Adipocyte (in vitro differentiated cells): Measurements from ENCODE around the gene ZDHHC11B.

Source experiments
- DNase-seq: peaks from one replicate; pipeline ENCODE4 v3.0.0-alpha.2; 2015; ENCODE audit warnings: low read depth
- H3K27me3 ChIP-seq: replicated peaks from 2 replicates; pipeline ENCODE4 v1.7.0; 2013; ENCODE audit warnings: mild to moderate bottlenecking, low read length, moderate library complexity; ENCODE audit not compliant: control insufficient read depth, insufficient read depth
- H3K36me3 ChIP-seq: 2 replicates; pipeline ENCODE4 v1.7.0; 2013; ENCODE audit warnings: low read length, mild to moderate bottlenecking, moderate library complexity; ENCODE audit not compliant: control insufficient read depth, insufficient read depth, severe bottlenecking
- H3K4me1 ChIP-seq: 2 replicates; pipeline ENCODE4 v1.7.0; 2013; ENCODE audit warnings: mild to moderate bottlenecking, low read length, moderate library complexity; ENCODE audit not compliant: control insufficient read depth, insufficient read depth
- H3K4me3 ChIP-seq: 2 replicates; pipeline ENCODE4 v1.7.0; 2013; ENCODE audit warnings: mild to moderate bottlenecking, low read length, moderate library complexity
- H3K9ac ChIP-seq: 2 replicates; pipeline ENCODE4 v1.7.0; 2013; ENCODE audit warnings: mild to moderate bottlenecking, low read length, moderate library complexity
- H3K9me3 ChIP-seq: 2 replicates; pipeline ENCODE4 v1.7.0; 2013; ENCODE audit warnings: mild to moderate bottlenecking, low read length, moderate library complexity; ENCODE audit not compliant: control insufficient read depth

Gene ZDHHC11B

DNA sequence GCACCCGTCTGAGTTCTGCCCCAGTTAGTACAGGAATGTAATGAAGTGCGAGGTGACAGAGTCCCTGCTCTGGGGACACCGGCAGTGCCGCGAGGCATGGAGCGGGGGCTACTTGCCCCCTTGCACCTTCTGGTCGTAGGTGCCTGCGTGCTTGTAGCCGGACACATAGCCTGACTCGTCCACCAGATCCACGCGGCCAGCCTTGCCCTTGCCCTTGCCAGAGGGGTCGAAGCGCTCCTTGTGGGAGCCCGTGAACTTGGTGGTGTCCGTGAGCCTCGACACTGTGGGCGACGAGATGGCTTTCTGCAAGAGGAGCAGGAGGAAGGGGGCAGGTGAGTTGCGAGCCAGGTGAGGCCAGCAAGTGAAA lies 119.6 kb downstream of the ZDHHC11B start:
- no peaks in the 10 kb centered on the region for H3K36me3 ChIP-seq
- no peak overlapping the region for H3K4me3 ChIP-seq
- H3K4me1 ChIP-seq = no peaks in the 10 kb centered on the region
- H3K27me3 ChIP-seq = no peaks in the 10 kb centered on the region
- H3K9ac ChIP-seq = no peak overlapping the region
- no peaks in the 10 kb centered on the region for H3K9me3 ChIP-seq
- no peak for DNase-seq

DNA sequence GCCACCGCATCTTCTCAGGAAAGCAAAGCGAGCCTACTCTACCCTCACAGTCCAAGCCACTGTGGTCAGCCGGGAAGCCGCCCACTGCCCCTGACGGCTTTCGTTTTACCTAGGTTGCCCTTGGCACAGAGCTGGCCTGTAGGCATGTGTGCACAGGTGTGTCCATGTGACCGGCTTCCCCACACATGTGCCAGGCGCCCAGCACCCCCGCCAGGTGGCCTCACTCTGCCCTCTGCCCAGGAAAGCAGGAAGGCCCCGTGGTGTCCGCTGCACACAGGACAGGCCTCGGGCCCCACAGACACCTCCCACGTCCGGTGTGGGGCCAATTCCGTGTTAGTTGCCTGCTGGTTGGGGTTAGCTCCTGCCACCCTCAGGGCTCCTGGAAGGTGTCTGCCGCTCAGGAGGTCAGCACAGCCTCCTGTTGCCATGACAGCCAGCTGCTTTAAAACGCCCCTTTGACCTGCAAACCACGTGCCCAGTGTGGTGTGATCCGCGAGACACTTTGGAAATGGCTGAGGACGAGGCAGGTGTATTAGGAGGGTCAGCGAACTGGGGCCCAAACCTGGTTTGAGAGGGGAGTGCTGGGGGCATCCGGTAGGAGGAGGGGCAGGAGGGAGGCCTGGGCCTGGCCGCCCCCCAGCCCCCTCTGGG lies 120.1 kb downstream of the ZDHHC11B start:
- H3K36me3 ChIP-seq = no peaks in the 10 kb centered on the region
- H3K9me3 ChIP-seq = no peaks in the 10 kb centered on the region
- no peaks in the 10 kb centered on the region for H3K27me3 ChIP-seq
- H3K4me1 ChIP-seq = no peaks in the 10 kb centered on the region
- H3K9ac ChIP-seq = no peak overlapping the region
- H3K4me3 ChIP-seq = no peak overlapping the region
- no peak for DNase-seq

- Histone ChIP-seq H3K4me1 (no peaks in the 10 kb centered on the region), H3K9ac (no peak overlapping the region), H3K36me3 (no peaks in the 10 kb centered on the region), H3K27me3 (no peaks in the 10 kb centered on the region), H3K9me3 (no peaks in the 10 kb centered on the region), H3K4me3 (no peak overlapping the region)
- no peak for DNase-seq
These were observed 120.8 kb downstream of the ZDHHC11B start for GRCh38 chr5:663436-664342.

GRCh38 chr5:662751-663435 lies 121.6 kb downstream of the ZDHHC11B start:
- Histone ChIP-seq H3K4me1 (no peaks in the 10 kb centered on the region), H3K36me3 (peaks cover 4% of the 10 kb centered on the region), H3K4me3 (no peak overlapping the region), H3K27me3 (no peaks in the 10 kb centered on the region), H3K9ac (no peak overlapping the region), H3K9me3 (no peaks in the 10 kb centered on the region)
- no peak for DNase-seq

DNA sequence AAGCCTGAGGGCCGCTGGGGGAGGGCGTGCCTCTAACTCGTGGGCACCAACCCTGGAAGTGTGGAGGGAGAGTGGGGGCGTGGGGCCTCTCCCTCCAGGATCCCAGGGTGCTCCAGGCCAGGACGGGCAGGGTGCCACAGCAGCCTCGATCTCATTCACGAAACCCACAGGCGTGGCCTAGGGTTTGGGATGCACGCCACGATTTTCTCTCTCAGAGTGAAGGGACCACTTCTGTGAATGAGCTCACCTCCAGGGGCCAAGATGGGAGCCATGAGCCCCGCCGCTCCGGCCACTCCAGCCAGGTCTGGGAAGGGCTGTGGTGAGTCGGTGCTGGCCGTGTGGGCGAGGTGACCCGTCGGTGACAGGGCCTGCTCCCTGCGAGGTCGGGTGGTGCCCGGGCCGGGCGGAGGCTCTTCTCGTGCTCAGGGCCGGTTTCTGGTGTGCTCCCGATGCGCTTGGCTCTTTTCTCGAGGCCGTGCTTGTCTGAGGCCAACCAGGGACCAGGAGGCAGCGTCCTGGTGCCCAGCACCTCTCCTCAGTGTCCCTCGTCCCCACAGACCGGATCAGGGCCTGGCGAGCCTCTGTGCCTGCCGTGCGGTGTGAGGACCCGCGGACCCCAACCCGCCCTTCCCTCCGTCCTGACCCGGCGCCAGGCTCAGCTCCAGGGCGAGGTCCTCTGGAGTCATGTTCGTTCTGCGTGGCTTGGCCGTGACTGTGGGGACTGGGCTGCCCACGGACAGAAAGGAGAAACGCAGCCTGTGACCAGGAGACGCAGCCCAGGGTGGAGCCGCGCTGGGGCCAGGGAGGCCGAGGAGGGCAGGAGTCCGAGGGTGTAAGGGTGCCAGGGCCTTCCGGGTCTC lies 122.4 kb downstream of the ZDHHC11B start:
- no peak overlapping the region for H3K9ac ChIP-seq
- no peaks in the 10 kb centered on the region for H3K4me1 ChIP-seq
- no peaks in the 10 kb centered on the region for H3K9me3 ChIP-seq
- H3K36me3 ChIP-seq = peaks cover 8% of the 10 kb centered on the region
- H3K4me3 ChIP-seq = no peak overlapping the region
- no peak for DNase-seq
- no peaks in the 10 kb centered on the region for H3K27me3 ChIP-seq

GRCh38 chr5:660491-661030 lies 124.0 kb downstream of the ZDHHC11B start:
- Histone ChIP-seq H3K4me1 (no peaks in the 10 kb centered on the region), H3K36me3 (peaks cover 8% of the 10 kb centered on the region), H3K27me3 (no peaks in the 10 kb centered on the region), H3K9me3 (no peaks in the 10 kb centered on the region), H3K4me3 (no peak overlapping the region), H3K9ac (no peak overlapping the region)
- no peak for DNase-seq
